ENCODE measurements around the gene PRRX1.

Gene PRRX1

DNA sequence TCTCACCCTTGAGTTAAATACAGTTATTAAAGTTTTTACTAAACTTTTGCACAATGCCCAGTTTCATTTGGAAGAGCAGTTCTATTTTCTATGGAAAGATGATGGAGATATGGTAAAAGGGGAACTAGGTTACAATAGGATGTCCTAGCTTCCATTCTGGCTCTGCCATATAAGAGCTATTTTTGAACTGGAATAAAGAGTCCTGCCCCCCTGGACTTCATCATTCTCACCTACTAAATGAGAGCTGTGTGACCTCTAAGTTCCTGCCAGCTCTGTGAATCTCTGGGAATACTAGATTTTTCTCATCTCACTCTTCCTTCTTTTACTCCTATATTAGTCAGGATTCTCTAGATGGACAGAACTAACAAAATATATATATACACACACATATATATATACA is 106.3 kb downstream of the PRRX1 start:
- no peak for DNase-seq

DNA sequence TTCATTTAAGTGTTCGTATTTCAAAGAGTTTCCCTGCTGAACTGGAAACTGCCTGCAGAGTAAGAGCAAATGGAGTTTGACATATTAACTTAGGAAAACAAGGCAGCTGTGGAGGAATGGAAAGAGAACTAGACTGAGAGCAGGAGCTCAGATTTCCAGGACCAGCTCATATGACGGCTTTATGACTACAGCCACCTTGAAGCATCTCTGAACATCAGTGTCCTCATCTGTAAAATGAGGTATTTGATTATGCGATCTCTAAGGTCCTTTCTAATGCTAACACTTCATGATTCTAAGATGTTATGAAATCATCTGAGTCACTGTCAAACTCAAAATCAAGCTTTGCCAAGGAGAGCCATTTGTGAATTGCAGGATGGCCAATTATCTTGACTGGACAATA is 112.3 kb downstream of the PRRX1 start:
- DNase-seq: no peak

DNA sequence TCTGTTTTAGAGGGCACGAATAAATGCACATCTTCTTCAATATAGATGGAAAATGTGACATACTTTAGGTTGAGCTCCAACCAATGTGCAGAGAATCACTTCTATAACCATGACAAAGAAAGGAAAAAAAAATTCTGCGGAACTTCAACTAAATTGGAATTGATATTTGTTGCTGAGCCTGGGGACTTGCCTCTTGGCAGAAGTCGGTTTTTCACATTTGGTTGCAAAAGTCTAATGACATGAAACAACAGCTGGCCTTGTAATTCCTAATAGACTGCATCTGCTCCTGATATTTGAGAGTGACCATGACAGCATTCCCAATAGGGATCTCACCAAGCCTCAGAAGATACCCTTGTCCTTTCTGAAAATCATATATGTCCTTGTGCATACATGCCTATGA is 112.8 kb downstream of the PRRX1 start:
- no peak for DNase-seq

Measured in stimulated activated CD4-positive, alpha-beta T cell treated with anti-CD3 and anti-CD28 coated beads, Interleukin-4, amount 100 ng/mL, for 24 hours (primary cell).